DLD1 (cell line): ENCODE measurements around the gene LIMS4.
"Not testable (repeated sequence)": the region's sequence is repeated elsewhere in the genome, so short reads cannot be mapped to it uniquely, and the experiment has no call there.

Source experiments
- in situ Hi-C: cut with HindIII; loops from 2 replicates; pipeline ENCODE4 v1.10.0; 2017; ENCODE audit warnings: low sequenced_read_pairs

LIMS4 gene

DNA sequence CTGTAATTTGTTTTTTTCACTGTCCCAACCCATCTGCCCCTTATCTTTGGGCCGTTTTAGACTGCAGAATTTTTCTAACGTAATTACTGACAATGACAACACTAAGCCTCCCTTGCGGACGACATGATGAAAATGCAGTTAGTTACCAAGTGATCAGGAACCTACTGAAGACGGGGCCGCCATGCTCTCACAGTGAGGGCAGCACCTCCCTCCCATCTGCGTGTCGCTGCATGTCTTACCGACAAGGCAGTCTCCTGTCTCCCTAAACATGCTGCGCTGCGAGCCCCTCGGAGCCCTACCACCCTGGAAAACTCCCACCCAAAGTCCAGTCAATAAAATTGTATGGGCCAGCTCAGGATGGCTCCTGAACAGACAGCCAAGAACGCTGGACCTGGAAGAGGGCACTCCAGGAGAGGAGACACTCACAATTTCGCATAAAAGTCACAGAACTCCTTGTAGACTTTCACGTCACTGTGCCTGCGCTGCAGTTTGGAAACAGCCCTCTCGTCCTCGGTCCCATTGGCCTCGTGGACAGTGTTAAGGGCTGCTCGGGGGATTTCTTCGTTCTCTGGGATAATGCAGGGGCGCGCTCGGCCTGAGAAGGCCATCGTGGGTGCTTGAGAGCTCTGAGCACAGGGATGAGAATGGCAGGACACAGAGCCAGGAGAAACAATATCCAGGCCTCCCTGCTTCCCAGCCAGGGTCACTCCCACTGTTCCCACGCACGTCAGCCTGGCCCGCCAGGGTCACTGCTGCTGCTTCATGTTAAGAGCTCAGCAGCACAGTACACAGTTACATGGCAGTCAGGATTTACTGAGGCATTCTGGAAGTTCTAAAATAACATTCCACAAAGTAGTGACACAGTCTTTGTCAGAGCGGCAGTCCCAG lies at the start of gene LIMS4:
Gene LIMS4 (minus strand): TSS at position 646 of the 888 bp plus-strand sequence. CDS start 38 bp downstream, at position 608.
- in situ Hi-C loops = not testable (repeated sequence)

GRCh38 chr2:110499755-110500377 lies 27.2 kb upstream of the LIMS4 start:
- in situ Hi-C loops = not testable (repeated sequence)

GRCh38 chr2:110496027-110496426 lies 23.4 kb upstream of the LIMS4 start:
- in situ Hi-C loops = not testable (repeated sequence)

DNA sequence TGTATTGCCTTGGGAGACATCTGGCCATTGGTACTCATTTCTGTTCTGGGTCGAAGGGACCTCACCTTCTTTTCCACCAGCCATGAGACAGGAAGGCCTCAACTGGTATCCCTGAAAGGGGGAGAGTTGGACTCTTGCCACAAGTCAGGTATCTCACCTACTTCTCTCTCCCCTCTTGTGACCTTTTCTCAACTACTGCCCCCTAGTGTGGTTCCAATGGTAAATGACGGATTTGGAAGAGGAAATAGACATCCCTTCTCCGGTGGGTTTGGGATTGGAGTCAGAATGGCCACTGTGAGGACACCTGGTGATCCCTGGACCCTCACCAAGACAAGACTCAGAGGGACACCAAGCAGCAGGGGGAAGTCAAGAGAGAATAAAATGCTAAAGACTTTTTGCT lies 21.9 kb upstream of the LIMS4 start:
- in situ Hi-C loops = not testable (repeated sequence)

DNA sequence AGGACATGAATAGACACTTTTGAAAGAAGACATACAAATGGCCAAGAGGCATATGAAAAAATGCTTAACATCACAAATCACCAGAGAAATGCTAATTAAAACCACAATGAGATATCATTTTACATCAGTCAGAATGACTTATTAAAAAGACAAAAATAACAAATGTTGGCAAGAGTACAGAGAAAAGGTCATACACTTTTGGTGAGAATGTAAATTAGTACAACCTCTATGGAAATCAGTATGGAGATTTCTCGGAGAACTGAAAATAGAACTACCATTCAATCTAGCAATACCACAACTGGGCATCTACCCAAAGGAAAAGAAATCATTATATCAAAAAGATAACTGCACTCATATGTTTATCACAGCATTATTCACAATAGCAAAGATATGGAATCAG lies 16.4 kb upstream of the LIMS4 start:
- in situ Hi-C loops = not testable (repeated sequence)

DNA sequence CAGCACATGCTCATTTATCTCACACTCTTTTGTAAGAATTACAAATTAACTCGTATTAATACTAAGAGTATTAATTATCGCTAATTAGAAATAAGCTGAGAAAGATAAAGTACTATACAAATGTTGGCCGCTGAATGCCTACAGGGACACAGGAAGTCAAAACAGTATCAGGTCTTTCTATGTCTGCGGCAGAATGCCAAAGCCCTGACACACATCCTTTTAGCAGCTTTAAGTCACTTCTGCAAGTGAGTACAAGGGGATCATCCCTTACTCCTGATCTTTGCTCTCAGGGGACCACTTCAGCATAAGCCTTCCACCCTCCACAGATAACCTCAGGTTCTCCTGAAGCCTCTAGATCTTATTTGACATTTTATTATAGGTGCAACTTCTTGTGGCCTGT lies 10.1 kb upstream of the LIMS4 start:
- in situ Hi-C loops = not testable (repeated sequence)

DNA sequence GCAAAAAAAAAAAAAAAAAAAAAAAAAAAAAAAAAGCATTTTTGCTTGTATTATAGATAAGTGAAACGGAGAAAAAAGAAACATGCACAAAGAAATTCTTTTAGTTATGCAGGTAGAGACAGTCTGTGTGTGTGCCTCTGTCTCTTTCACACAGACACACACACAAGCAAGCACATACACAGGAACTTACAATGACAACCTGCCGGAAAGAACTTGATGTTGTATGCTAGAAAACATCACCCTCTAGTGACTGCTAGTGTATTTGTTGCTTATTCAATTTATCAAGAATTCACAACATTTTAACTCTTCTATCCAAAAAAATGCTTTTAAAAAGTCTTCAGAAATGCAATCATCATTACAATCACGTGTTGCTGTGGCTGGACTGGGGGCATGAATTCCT lies 8.6 kb upstream of the LIMS4 start:
- in situ Hi-C loops = not testable (repeated sequence)

DNA sequence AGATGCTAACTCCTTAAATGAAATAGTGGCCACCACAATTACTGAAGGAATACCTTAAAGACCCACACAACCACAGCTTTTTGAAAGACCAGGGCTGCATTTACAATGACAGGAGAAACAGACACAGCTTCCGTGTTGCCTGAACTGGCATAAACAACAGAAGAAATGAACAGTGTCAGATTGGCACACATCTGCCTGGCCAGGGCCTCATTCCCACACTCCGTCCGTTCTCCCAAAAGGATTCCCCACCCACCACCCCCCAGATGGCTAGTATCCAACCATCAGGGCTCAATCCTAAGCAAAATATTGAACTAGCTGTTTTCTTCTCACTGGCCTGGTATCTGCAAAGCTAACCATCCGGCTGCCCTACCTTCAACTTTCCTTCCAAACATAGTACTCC lies 7.5 kb upstream of the LIMS4 start:
- in situ Hi-C loops = not testable (repeated sequence)

DNA sequence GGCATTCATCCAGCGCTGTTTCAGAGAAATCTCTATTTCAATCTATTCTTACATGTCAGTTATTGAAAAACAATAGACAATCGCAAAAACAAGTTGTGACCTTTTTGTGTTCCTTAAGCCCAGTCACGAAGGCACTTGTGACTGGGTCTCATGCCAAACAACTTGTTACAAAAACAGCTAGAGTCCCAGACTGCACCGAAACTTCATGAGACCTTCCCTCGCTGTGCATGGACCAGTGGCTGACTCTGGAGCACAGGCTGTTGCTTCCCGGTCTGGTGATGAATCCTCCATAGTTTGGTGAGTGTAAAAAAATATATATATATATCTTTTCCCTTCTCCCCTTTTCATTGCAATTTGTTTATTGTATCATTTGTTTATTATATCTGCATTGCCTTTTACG lies 4.8 kb upstream of the LIMS4 start:
- in situ Hi-C loops = not testable (repeated sequence)

DNA sequence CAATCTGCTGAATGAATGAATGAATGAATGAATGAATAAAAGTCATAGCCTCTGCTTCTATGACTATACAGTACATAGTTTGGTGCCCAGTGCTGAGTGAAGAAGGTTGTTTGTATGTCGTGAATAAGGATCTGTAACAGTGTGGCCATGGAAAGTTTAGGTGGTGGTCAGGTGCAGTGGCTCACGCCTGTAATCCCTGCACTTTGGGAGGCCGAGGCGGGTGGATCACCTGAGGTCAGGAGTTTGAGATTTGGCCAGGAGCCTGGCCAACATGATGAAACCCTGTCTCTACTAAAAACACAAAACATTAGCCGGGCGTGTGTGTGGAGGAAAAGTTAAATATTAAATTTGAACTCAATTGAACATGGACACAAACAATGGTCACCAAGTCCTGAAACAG lies 4.3 kb upstream of the LIMS4 start:
- in situ Hi-C loops = not testable (repeated sequence)

- in situ Hi-C loops = not testable (repeated sequence)
These were observed 3.2 kb upstream of the LIMS4 start for GRCh38 chr2:110475627-110476359.

- in situ Hi-C loops = not testable (repeated sequence)
These were observed 2.3 kb upstream of the LIMS4 start for GRCh38 chr2:110474898-110475297.

DNA sequence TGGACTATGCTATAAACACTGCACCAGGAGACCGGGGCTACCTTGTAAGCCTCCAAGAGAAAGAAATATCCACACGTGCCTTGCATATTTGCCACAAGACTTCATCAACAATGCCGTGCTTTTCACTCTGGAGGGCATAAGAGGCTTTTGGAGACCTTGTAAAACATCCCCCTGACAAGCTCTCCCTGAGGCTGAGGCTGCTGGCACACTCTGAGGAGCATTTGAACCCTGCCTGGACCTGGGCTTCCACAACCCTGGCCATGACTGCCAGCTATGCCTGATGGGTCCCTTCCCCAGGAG lies 393 bp upstream of the LIMS4 start:
- in situ Hi-C loops = not testable (repeated sequence)

DNA sequence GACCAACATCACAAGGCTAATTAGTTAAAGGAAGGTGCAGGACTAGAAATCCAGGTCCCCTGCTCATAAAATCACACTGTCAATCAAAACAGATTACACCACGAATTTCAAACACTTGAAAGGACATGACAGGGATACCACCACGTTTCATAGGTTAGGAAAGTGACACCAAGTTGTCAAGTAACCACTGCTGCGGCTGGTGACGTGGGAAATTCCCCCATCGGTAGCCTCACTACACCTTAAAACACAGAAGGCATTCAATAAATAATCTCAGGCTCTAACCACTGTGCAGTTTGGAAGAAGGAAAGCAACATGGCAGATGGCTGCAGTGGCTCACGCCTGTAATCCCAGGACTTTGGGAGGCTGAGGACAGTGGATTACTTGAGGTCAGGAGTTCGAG lies 3.7 kb downstream of the LIMS4 start:
- in situ Hi-C loops = not testable (repeated sequence)

DNA sequence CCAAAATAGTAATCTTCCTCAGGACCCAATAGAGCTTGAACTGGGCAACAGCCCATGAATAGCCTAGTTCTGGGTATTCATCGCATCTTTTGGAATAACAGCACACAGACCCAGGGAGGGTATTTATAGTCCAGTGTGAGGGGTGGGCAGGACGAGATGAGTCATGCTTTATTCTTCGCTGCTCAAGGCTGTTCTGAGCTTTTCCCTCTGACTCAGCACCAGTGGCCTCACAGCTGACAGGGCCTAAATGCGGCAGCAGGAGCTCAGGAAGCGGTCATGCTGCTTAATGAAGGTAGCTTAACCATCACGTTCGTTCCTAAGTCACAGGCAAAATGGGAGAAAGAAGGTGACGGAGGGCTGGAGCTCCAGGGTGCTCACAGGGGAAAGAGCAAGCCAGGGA lies 7.3 kb downstream of the LIMS4 start:
- in situ Hi-C loops = not testable (repeated sequence)

DNA sequence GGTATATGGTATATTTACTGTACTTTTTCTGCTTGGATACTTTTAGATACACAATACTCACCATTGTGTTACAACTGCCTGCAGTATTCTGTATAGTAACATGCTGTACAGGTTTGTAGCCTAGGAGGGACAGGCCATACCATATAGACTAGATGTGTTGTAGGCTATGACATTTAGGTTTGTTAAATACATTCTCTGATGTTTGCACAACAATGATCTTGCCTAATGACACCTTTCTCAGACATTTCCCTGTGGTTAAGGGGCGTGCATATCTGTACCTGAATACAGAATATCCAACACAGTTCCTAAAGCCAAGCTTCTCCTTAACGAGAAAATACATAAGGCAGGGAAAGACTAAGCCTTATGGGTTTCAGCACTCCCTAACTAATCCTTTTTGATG lies 10.2 kb downstream of the LIMS4 start:
- in situ Hi-C loops = not testable (repeated sequence)

- in situ Hi-C loops = not testable (repeated sequence)
These were observed 12.3 kb downstream of the LIMS4 start for GRCh38 chr2:110460318-110460717.

GRCh38 chr2:110457214-110457590 lies 15.4 kb downstream of the LIMS4 start:
- in situ Hi-C loops = not testable (repeated sequence)

- in situ Hi-C loops = not testable (repeated sequence)
These were observed 16.1 kb downstream of the LIMS4 start for GRCh38 chr2:110456291-110457213.

GRCh38 chr2:110455080-110455670 lies 17.4 kb downstream of the LIMS4 start:
- in situ Hi-C loops = not testable (repeated sequence)
